GM12878 (cell line): ENCODE data around the gene SSUH2. TPM values are rescaled to one million over a fixed set of nuclear protein-coding genes. Genes with fewer than 3 reads are reported as not detected.

Experiments used
- ATAC-seq: fragments of 200-7000 bp; cut with Tn5 transposase; 3 replicates; pipeline ENCODE4 v1.9.1; 2020; ENCODE audit warnings: mild to moderate bottlenecking, moderate library complexity
- BruUV-seq: library from RNA; stranded (reverse); fragments of 400-500 nt; replicated peaks from 2 replicates; lab custom pipeline; 2021; lab: Mats Ljungman, UMichigan
- CTCF ChIA-PET: fragments of 300-600 bp; sonication (Branson Sonifier 250); formaldehyde crosslinking; extraction: SDS; loops from one replicate; lab custom pipeline; 2021; ENCODE audit warnings: inconsistent platforms; lab: Yijun Ruan, JAX
- POLR2A ChIA-PET: fragments of 350-600 bp; formaldehyde crosslinking; extraction: SDS; loops from one replicate; lab custom pipeline; 2021; ENCODE audit warnings: inconsistent platforms; lab: Charles Lee
- RAD21 ChIA-PET: fragments of 300-600 bp; sonication (Branson Sonifier 250); formaldehyde crosslinking; loops from one replicate; lab custom pipeline; 2023; ENCODE audit warnings: antibody characterized with exemption; ENCODE audit not compliant: unreplicated experiment; lab: Charles Lee
- SMC1A ChIA-PET: fragments of 300-600 bp; sonication (Branson Sonifier 250); formaldehyde crosslinking; loops from one replicate; lab custom pipeline; 2023; ENCODE audit not compliant: unreplicated experiment, uncharacterized antibody; lab: Charles Lee
- DNase-seq: peaks from one replicate; pipeline ENCODE4 v3.0.0-alpha.2; 2011; ENCODE audit warnings: low read depth, low spot score
- FAIRE-seq: peaks from 3 replicates; lab custom pipeline; 2011; peaks lifted over from hg19 to GRCh38; lab: Jason Lieb, UNC
- H2AFZ ChIP-seq: 2 replicates; pipeline ENCODE4 v1.6.0; 2011; ENCODE audit warnings: low read depth, low read length, control low read depth; ENCODE audit not compliant: control insufficient read depth
- H3K27ac ChIP-seq: 2 replicates; pipeline ENCODE4 v1.5.1; 2011; ENCODE audit warnings: control low read depth; ENCODE audit not compliant: control insufficient read depth, insufficient read depth
- H3K27me3 ChIP-seq, 2 experiments: replicated peaks in 1 of 2; 2 replicates each; pipeline versions ENCODE4 v1.6.0 to v1.6.1; 2011; ENCODE audit warnings: low read length in 1 of 2; ENCODE audit not compliant: control insufficient read depth in 2 of 2, insufficient read depth in 2 of 2
- H3K36me3 ChIP-seq, 2 experiments: 2 replicates each; pipeline ENCODE4 v1.5.1; 2011; ENCODE audit warnings: low read length in 1 of 2; ENCODE audit not compliant: control insufficient read depth in 2 of 2, insufficient read depth in 2 of 2
- H3K4me1 ChIP-seq: 2 replicates; pipeline ENCODE4 v1.6.1; 2011; ENCODE audit warnings: mild to moderate bottlenecking, low read length, moderate library complexity, mixed read lengths; ENCODE audit not compliant: control insufficient read depth, insufficient read depth
- H3K4me2 ChIP-seq: 2 replicates; pipeline ENCODE4 v1.6.0; 2011; ENCODE audit warnings: control low read depth; ENCODE audit not compliant: control insufficient read depth, insufficient read depth
- H3K4me3 ChIP-seq: fragments of 200-600 bp; sonication (generic); 2 replicates; pipeline ENCODE4 v1.5.1; 2016
- H3K79me2 ChIP-seq: 2 replicates; pipeline ENCODE4 v1.6.0; 2011; ENCODE audit warnings: low read length; ENCODE audit not compliant: control insufficient read depth, insufficient read depth
- H3K9ac ChIP-seq: 2 replicates; pipeline ENCODE4 v1.8.0; 2011; ENCODE audit warnings: low read length, control low read depth, mixed read lengths; ENCODE audit not compliant: control insufficient read depth, insufficient read depth
- H3K9me3 ChIP-seq: replicated peaks from 3 replicates; pipeline ENCODE4 v1.5.1; 2011; ENCODE audit warnings: mild to moderate bottlenecking, low read length; ENCODE audit not compliant: control insufficient read depth, insufficient read depth
- H4K20me1 ChIP-seq: 2 replicates; pipeline ENCODE4 v1.6.0; 2011; ENCODE audit not compliant: control insufficient read depth, insufficient read depth
- GATAD2B ChIP-seq: fragments of 450-650 bp; conservative IDR thresholded peaks from 2 replicates; pipeline ENCODE4 v1.6.1; 2017; ENCODE audit warnings: low read depth, mild to moderate bottlenecking, moderate library complexity
- KLF5 ChIP-seq: fragments of 450-650 bp; IDR thresholded peaks from 2 replicates; pipeline ENCODE4 v1.6.1; 2014; ENCODE audit warnings: mild to moderate bottlenecking; ENCODE audit not compliant: partially characterized antibody
- PKNOX1 ChIP-seq: fragments of 450-650 bp; IDR thresholded peaks from 2 replicates; pipeline ENCODE4 v1.6.1; 2016; ENCODE audit warnings: mild to moderate bottlenecking
- PML ChIP-seq: IDR thresholded peaks from 2 replicates; pipeline ENCODE4 v1.6.1; 2012; ENCODE audit warnings: low read length, inconsistent platforms
- POLR2AphosphoS2 ChIP-seq: IDR thresholded peaks from 2 replicates; pipeline ENCODE4 v1.6.1; 2011; ENCODE audit warnings: low read depth, mild to moderate bottlenecking, low read length, improper control_type of control experiment, moderate library complexity
- POU2F2 ChIP-seq: IDR thresholded peaks from 3 replicates; pipeline ENCODE4 v1.6.1; 2011; ENCODE audit warnings: low read depth, mild to moderate bottlenecking, low read length, borderline replicate concordance
- RAD21 ChIP-seq: IDR thresholded peaks from 2 replicates; pipeline ENCODE4 v1.6.1; 2011; ENCODE audit warnings: mild to moderate bottlenecking, low read depth, low read length, moderate library complexity; ENCODE audit not compliant: insufficient read depth
- TCF7 ChIP-seq: IDR thresholded peaks from 2 replicates; pipeline ENCODE4 v1.6.1; 2014; ENCODE audit warnings: antibody characterized with exemption, borderline replicate concordance
- ZBTB11 ChIP-seq: fragments of 450-650 bp; formaldehyde crosslinking; IDR thresholded peaks from 2 replicates; pipeline ENCODE4 v1.5.0; 2022; ENCODE audit warnings: mild to moderate bottlenecking, missing genetic modification characterization
- ZNF207 ChIP-seq: fragments of 450-650 bp; IDR thresholded peaks from 2 replicates; pipeline ENCODE4 v1.6.1; 2014; ENCODE audit warnings: antibody characterized with exemption, mild to moderate bottlenecking, borderline replicate concordance
- ZNF217 ChIP-seq: fragments of 450-650 bp; IDR thresholded peaks from 2 replicates; pipeline ENCODE4 v1.6.1; 2017; ENCODE audit warnings: antibody characterized with exemption, mild to moderate bottlenecking
- WGBS: methylation state at CpG from one replicate; pipeline ENCODE4 v1.1.6; 2016; ENCODE audit warnings: low lambda C conversion rate; ENCODE audit not compliant: insufficient replicate concordance, insufficient coverage; ENCODE audit errors: missing lambda C conversion rate; 5-methylcytosine and 5-hydroxymethylcytosine counted together
- in situ Hi-C: fragments of 300-500 bp; cut with MboI; formaldehyde crosslinking; loops from 9 replicates; pipeline ENCODE4 v1.14.3; 2018; ENCODE audit warnings: mixed read lengths
- intact Hi-C: fragments of 100-400 bp; cut with micrococcal nuclease; formaldehyde crosslinking; loops from one replicate; pipeline ENCODE4 v1.14.2; 2022; ENCODE audit not compliant: unreplicated experiment
- polyA plus RNA-seq, 11 experiments: library from polyadenylated mRNA; depleted of rRNA in 4 of 11; unstranded in 6 of 11; stranded (reverse) in 5 of 11; fragments of >200 nt; fragmentation: Nextera tagmentation in 4 of 11; fragmentation: Illumina TruSeq in 1 of 11; extraction: Ambion mirVana in 4 of 11; extraction: Trizol in 1 of 11; gene quantifications; 1 replicate in 1 of 11; 2 replicates in 10 of 11; pipeline versions ENCODE4 v1.2.1 to v1.2.3, GENCODE V29; 2011 to 2016; ENCODE audit warnings: inconsistent platforms in 2 of 11, missing spikeins in 2 of 11, low read depth in 1 of 11
- total RNA-seq, 4 experiments: library from RNA; depleted of rRNA in 3 of 4; stranded (reverse); fragments of >200 nt in 3 of 4; fragmentation: Illumina TruSeq in 1 of 4; extraction: Trizol in 1 of 4; gene quantifications; 2 replicates each; pipeline versions ENCODE4 v1.2.1 to v1.2.3, GENCODE V29; 2013 to 2021
- TF ChIP-seq, protein P1 (sequence below): fragments of 450-650 bp; IDR thresholded peaks from 2 replicates; pipeline ENCODE4 v1.6.1; 2017; ENCODE audit warnings: borderline replicate concordance
- TF ChIP-seq, protein P2 (sequence below): IDR thresholded peaks from 2 replicates; pipeline ENCODE4 v1.6.1; 2011; ENCODE audit warnings: low read depth, low read length, improper control_type of control experiment, borderline replicate concordance

Gene SSUH2
- total and polyA plus RNA-seq, 10 of the 15 experiments (the other 5 are each of a cell fraction or from before 2014, with no cell fraction given), result 0.09 to 0.26 TPM; not detected in 8

GRCh38 chr3:8595695-8596115 lies 48.9 kb downstream of the SSUH2 start:
- no peak overlapping the region for H2AFZ ChIP-seq
- no peaks in the 10 kb centered on the region for H3K27me3 ChIP-seq
- no peak overlapping the region for H3K4me3 ChIP-seq
- no peaks in the 10 kb centered on the region for H3K36me3 ChIP-seq
- TF ChIP-seq, protein P1, sequence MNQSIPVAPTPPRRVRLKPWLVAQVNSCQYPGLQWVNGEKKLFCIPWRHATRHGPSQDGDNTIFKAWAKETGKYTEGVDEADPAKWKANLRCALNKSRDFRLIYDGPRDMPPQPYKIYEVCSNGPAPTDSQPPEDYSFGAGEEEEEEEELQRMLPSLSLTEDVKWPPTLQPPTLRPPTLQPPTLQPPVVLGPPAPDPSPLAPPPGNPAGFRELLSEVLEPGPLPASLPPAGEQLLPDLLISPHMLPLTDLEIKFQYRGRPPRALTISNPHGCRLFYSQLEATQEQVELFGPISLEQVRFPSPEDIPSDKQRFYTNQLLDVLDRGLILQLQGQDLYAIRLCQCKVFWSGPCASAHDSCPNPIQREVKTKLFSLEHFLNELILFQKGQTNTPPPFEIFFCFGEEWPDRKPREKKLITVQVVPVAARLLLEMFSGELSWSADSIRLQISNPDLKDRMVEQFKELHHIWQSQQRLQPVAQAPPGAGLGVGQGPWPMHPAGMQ, result no peak
- TF ChIP-seq POLR2AphosphoS2 (no peak), GATAD2B (no peak), PML (no peak), PKNOX1 (no peak), ZBTB11 (CRISPR knock-in tag) (no peak), KLF5 (no peak), ZNF207 (no peak), ZNF217 (no peak), POU2F2 (no peak), TCF7 (no peak), RAD21 (no peak)
- TF ChIP-seq, protein P2, sequence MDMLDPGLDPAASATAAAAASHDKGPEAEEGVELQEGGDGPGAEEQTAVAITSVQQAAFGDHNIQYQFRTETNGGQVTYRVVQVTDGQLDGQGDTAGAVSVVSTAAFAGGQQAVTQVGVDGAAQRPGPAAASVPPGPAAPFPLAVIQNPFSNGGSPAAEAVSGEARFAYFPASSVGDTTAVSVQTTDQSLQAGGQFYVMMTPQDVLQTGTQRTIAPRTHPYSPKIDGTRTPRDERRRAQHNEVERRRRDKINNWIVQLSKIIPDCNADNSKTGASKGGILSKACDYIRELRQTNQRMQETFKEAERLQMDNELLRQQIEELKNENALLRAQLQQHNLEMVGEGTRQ, result no peak
- H3K4me2 ChIP-seq, result no peak overlapping the region
- ATAC-seq (no peak), DNase-seq (no peak), FAIRE-seq (no peak)
- no peak overlapping the region for H3K27ac ChIP-seq
- ChIA-PET RAD21 (no interaction called here), CTCF (no interaction called here), POLR2A (no interaction called here), SMC1A (interaction anchor here (1.4 kb wide), 1 partner anchor 141 kb away, joined by 5 read pairs; no protein-coding TSS in a partner anchor)
- in situ Hi-C loops (no loop called here), intact Hi-C loops (no loop called here)
- no TSS peak for BruUV-seq
- no peaks in the 10 kb centered on the region for H3K4me1 ChIP-seq
- H3K9ac ChIP-seq, result no peak overlapping the region
- WGBS, result 38% methylated on average over 9 of the region's 9 CpGs
- H4K20me1 ChIP-seq, result no peaks in the 10 kb centered on the region
- no peaks in the 10 kb centered on the region for H3K9me3 ChIP-seq
- H3K79me2 ChIP-seq, result no peaks in the 10 kb centered on the region
